ENCODE data around the gene RNF225.
"Not testable (repeated sequence)": the region's sequence is repeated elsewhere in the genome, so short reads cannot be mapped to it uniquely, and the experiment has no call there.

RNF225 gene

GRCh38 chr19:58442986-58443385 is 47.5 kb downstream of the RNF225 start:
- Mint-ChIP-seq H3K27me3 (peaks cover 16% of the 10 kb centered on the region), H3K4me1 (peaks cover 25% of the 10 kb centered on the region)

More at GRCh38 chr19:58442986-58443385, 47.5 kb downstream of the RNF225 start:
- Mint-ChIP-seq H3K36me3 (peaks cover 27% of the 10 kb centered on the region), H3K9me3 (peaks cover 41% of the 10 kb centered on the region)
- H3K4me3 Mint-ChIP-seq, H3K27ac Mint-ChIP-seq, CTCF ChIA-PET, DNase-seq: not testable (repeated sequence)
